T-helper 2 cell (primary cell): ENCODE results near the gene ZDHHC5.
A peak's percentile ranks its signal among the peaks of the same experiment; 100 is the strongest.

Experiments used
- DNase-seq, 5 experiments: peaks; one replicate each; pipeline versions ENCODE4 v3.0.0 to v3.0.0-alpha.2; 2012 to 2022

Gene ZDHHC5

GRCh38 chr11:57732661-57733060 lies 64.7 kb downstream of the ZDHHC5 start:
- no peak for DNase-seq

- no peak for DNase-seq
Observed at GRCh38 chr11:57735619-57736298, 67.8 kb downstream of the ZDHHC5 start.

GRCh38 chr11:57741132-57742086 lies 73.5 kb downstream of the ZDHHC5 start, which contains the start of gene SELENOH:
SELENOH (plus strand) TSS chr11:57741491; CDS start chr11:57741596, 105 bp downstream.
- DNase-seq, result peak; percentile 70 to 98 (median 92)

GRCh38 chr11:57742087-57742452 lies 74.2 kb downstream of the ZDHHC5 start:
- DNase-seq, result no peak

GRCh38 chr11:57744357-57744756 lies 76.4 kb downstream of the ZDHHC5 start:
- DNase-seq, result no peak

GRCh38 chr11:57745206-57745605 lies 77.3 kb downstream of the ZDHHC5 start:
- no peak for DNase-seq

- DNase-seq, result no peak
Observed at GRCh38 chr11:57746920-57747319, 79.0 kb downstream of the ZDHHC5 start.
